WTC11 (cell line): ENCODE results near the gene ITPR1. TPM values are rescaled to one million over a fixed set of nuclear protein-coding genes. Genes with fewer than 3 reads are reported as not detected.

Experiments used
- ATAC-seq: fragments of 200-7000 bp; cut with Tn5 transposase; 2 replicates; pipeline ENCODE4 v1.10.0; 2021; ENCODE audit warnings: mild to moderate bottlenecking, moderate library complexity
- CTCF ChIA-PET: fragments of 300-600 bp; sonication (Branson Sonifier 250); formaldehyde crosslinking; loops from one replicate; lab custom pipeline; 2021; ENCODE audit warnings: antibody characterized with exemption; lab: Charles Lee
- POLR2A ChIA-PET: fragments of 350-600 bp; sonication (Branson Sonifier 250); formaldehyde crosslinking; loops from one replicate; lab custom pipeline; 2021; ENCODE audit warnings: antibody characterized with exemption; lab: Charles Lee
- DNase-seq: peaks from one replicate; pipeline ENCODE4 v3.0.0; 2021; ENCODE audit warnings: low spot score
- H3K27ac Mint-ChIP-seq: 2 replicates; pipeline ENCODE4 v1.8.0; 2021; ENCODE audit warnings: mixed read lengths
- H3K27me3 Mint-ChIP-seq: 2 replicates; pipeline ENCODE4 v1.8.0; 2021; ENCODE audit warnings: low read depth, mild to moderate bottlenecking, moderate library complexity, mixed read lengths
- H3K36me3 Mint-ChIP-seq: 2 replicates; pipeline ENCODE4 v1.8.0; 2021; ENCODE audit warnings: mixed read lengths
- H3K4me1 Mint-ChIP-seq: 2 replicates; pipeline ENCODE4 v1.8.0; 2022; ENCODE audit warnings: mixed read lengths
- H3K4me3 Mint-ChIP-seq: 2 replicates; pipeline ENCODE4 v1.8.0; 2021; ENCODE audit warnings: mild to moderate bottlenecking, moderate library complexity, mixed read lengths
- H3K9me3 Mint-ChIP-seq: 2 replicates; pipeline ENCODE4 v1.8.0; 2021; ENCODE audit warnings: mixed read lengths
- CREM ChIP-seq: sonication (generic); formaldehyde crosslinking; IDR thresholded peaks from 2 replicates; pipeline ENCODE4 v1.8.1; 2022; ENCODE audit warnings: mild to moderate bottlenecking, missing genetic modification reagents, moderate library complexity
- EMX1 ChIP-seq: fragments of 250-450 bp; sonication (Bioruptor Pico); IDR thresholded peaks from 2 replicates; pipeline ENCODE4 v1.8.0; 2021; ENCODE audit warnings: mild to moderate bottlenecking
- ESRRA ChIP-seq: sonication (generic); formaldehyde crosslinking; IDR thresholded peaks from 2 replicates; pipeline ENCODE4 v1.8.1; 2022; ENCODE audit warnings: mild to moderate bottlenecking, missing genetic modification reagents, borderline replicate concordance
- FOXK1 ChIP-seq: sonication (generic); formaldehyde crosslinking; IDR thresholded peaks from 2 replicates; pipeline ENCODE4 v1.8.0; 2022; ENCODE audit warnings: mild to moderate bottlenecking, moderate library complexity, missing genetic modification reagents
- GABPB1 ChIP-seq: sonication (generic); formaldehyde crosslinking; IDR thresholded peaks from 2 replicates; pipeline ENCODE4 v1.8.1; 2023; ENCODE audit warnings: mild to moderate bottlenecking, missing genetic modification reagents
- IRF2 ChIP-seq: sonication (generic); formaldehyde crosslinking; IDR thresholded peaks from 2 replicates; pipeline ENCODE4 v1.8.0; 2022; ENCODE audit warnings: low read depth, missing genetic modification reagents, borderline replicate concordance
- KAT7 ChIP-seq: sonication (generic); formaldehyde crosslinking; IDR thresholded peaks from 2 replicates; pipeline ENCODE4 v1.8.1; 2023; ENCODE audit warnings: missing genetic modification reagents, mild to moderate bottlenecking, borderline replicate concordance
- MYBL2 ChIP-seq: sonication (generic); formaldehyde crosslinking; IDR thresholded peaks from 2 replicates; pipeline ENCODE4 v1.8.1; 2023; ENCODE audit warnings: mild to moderate bottlenecking, moderate library complexity, missing genetic modification reagents
- NR3C1 ChIP-seq: sonication (generic); formaldehyde crosslinking; conservative IDR thresholded peaks from 2 replicates; pipeline ENCODE4 v1.8.1; 2023; ENCODE audit warnings: low read depth, mild to moderate bottlenecking, missing genetic modification reagents
- TEAD1 ChIP-seq: sonication (generic); formaldehyde crosslinking; IDR thresholded peaks from 2 replicates; pipeline ENCODE4 v1.8.0; 2022; ENCODE audit warnings: mild to moderate bottlenecking, missing genetic modification reagents
- TEAD4 ChIP-seq: sonication (generic); formaldehyde crosslinking; IDR thresholded peaks from 2 replicates; pipeline ENCODE4 v1.8.0; 2022; ENCODE audit warnings: mild to moderate bottlenecking, missing genetic modification reagents
- TP53 ChIP-seq: sonication (generic); formaldehyde crosslinking; IDR thresholded peaks from 2 replicates; pipeline ENCODE4 v1.8.1; 2023; ENCODE audit warnings: mild to moderate bottlenecking, missing genetic modification reagents
- ZNF138 ChIP-seq: sonication (generic); formaldehyde crosslinking; conservative IDR thresholded peaks from 2 replicates; pipeline ENCODE4 v1.8.1; 2022; ENCODE audit warnings: mild to moderate bottlenecking, moderate library complexity, missing genetic modification reagents
- ZNF425 ChIP-seq: fragments of 250-450 bp; sonication (Bioruptor Pico); conservative IDR thresholded peaks from 2 replicates; pipeline ENCODE4 v1.9.0; 2021; ENCODE audit warnings: mild to moderate bottlenecking
- total RNA-seq: library from RNA; stranded (reverse); gene quantifications from 3 replicates; pipeline ENCODE4 v1.2.3, GENCODE V29; 2021
- TF ChIP-seq, protein P1 (sequence below): sonication (generic); formaldehyde crosslinking; IDR thresholded peaks from 2 replicates; pipeline ENCODE4 v1.8.0; 2022; ENCODE audit warnings: mild to moderate bottlenecking, missing genetic modification reagents
- TF ChIP-seq, protein P2 (sequence below): sonication (generic); formaldehyde crosslinking; IDR thresholded peaks from 2 replicates; pipeline ENCODE4 v1.8.1; 2022; ENCODE audit warnings: missing genetic modification reagents, borderline replicate concordance
- TF ChIP-seq, protein P3 (sequence below): fragments of 250-450 bp; sonication (Bioruptor Pico); IDR thresholded peaks from 2 replicates; pipeline ENCODE4 v2.1.2; 2022; ENCODE audit warnings: mild to moderate bottlenecking, moderate library complexity
- TF ChIP-seq, protein P4 (sequence below): sonication (generic); formaldehyde crosslinking; IDR thresholded peaks from 2 replicates; pipeline ENCODE4 v1.8.1; 2023; ENCODE audit warnings: mild to moderate bottlenecking, missing genetic modification reagents, moderate library complexity
- TF ChIP-seq, protein P5 (sequence below): fragments of 250-450 bp; sonication (Bioruptor Pico); IDR thresholded peaks from 2 replicates; pipeline ENCODE4 v1.9.0; 2021; ENCODE audit warnings: mild to moderate bottlenecking

ITPR1 gene
- total RNA-seq, 1 experiment from 2014 or later, result 11.8 TPM

- no peak for TF ChIP-seq FOXK1
- TF ChIP-seq TEAD4 (CRISPR knock-in tag), result no peak
- TF ChIP-seq, protein P1, sequence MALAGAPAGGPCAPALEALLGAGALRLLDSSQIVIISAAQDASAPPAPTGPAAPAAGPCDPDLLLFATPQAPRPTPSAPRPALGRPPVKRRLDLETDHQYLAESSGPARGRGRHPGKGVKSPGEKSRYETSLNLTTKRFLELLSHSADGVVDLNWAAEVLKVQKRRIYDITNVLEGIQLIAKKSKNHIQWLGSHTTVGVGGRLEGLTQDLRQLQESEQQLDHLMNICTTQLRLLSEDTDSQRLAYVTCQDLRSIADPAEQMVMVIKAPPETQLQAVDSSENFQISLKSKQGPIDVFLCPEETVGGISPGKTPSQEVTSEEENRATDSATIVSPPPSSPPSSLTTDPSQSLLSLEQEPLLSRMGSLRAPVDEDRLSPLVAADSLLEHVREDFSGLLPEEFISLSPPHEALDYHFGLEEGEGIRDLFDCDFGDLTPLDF, result no peak
- TF ChIP-seq ESRRA (CRISPR knock-in tag), result no peak
- TF ChIP-seq IRF2 (CRISPR knock-in tag), result no peak
- no peak for TF ChIP-seq KAT7 (CRISPR knock-in tag)
- TF ChIP-seq, protein P2, sequence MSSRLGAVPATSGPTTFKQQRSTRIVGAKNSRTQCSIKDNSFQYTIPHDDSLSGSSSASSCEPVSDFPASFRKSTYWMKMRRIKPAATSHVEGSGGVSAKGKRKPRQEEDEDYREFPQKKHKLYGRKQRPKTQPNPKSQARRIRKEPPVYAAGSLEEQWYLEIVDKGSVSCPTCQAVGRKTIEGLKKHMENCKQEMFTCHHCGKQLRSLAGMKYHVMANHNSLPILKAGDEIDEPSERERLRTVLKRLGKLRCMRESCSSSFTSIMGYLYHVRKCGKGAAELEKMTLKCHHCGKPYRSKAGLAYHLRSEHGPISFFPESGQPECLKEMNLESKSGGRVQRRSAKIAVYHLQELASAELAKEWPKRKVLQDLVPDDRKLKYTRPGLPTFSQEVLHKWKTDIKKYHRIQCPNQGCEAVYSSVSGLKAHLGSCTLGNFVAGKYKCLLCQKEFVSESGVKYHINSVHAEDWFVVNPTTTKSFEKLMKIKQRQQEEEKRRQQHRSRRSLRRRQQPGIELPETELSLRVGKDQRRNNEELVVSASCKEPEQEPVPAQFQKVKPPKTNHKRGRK (CRISPR knock-in tag), result no peak
- TF ChIP-seq, protein P3, sequence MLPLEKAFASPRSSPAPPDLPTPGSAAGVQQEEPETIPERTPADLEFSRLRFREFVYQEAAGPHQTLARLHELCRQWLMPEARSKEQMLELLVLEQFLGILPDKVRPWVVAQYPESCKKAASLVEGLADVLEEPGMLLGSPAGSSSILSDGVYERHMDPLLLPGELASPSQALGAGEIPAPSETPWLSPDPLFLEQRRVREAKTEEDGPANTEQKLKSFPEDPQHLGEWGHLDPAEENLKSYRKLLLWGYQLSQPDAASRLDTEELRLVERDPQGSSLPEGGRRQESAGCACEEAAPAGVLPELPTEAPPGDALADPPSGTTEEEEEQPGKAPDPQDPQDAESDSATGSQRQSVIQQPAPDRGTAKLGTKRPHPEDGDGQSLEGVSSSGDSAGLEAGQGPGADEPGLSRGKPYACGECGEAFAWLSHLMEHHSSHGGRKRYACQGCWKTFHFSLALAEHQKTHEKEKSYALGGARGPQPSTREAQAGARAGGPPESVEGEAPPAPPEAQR (CRISPR knock-in tag), result no peak
- no peak for TF ChIP-seq GABPB1
- TF ChIP-seq, protein P4, sequence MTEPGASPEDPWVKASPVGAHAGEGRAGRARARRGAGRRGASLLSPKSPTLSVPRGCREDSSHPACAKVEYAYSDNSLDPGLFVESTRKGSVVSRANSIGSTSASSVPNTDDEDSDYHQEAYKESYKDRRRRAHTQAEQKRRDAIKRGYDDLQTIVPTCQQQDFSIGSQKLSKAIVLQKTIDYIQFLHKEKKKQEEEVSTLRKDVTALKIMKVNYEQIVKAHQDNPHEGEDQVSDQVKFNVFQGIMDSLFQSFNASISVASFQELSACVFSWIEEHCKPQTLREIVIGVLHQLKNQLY (CRISPR knock-in tag), result no peak
- TF ChIP-seq EMX1 (CRISPR knock-in tag), result no peak
- no peak for TF ChIP-seq NR3C1
- TF ChIP-seq CREM (CRISPR knock-in tag), result no peak
- no peak for TF ChIP-seq TEAD1 (CRISPR knock-in tag)
- DNase-seq (no peak), ATAC-seq (no peak)
- Mint-ChIP-seq H3K36me3 (peaks cover 31% of the 10 kb centered on the region), H3K9me3 (peaks cover 23% of the 10 kb centered on the region), H3K4me1 (peaks cover 3% of the 10 kb centered on the region), H3K27ac (no peak overlapping the region), H3K27me3 (no peaks in the 10 kb centered on the region; the same call in 1 of the 2 replicates), H3K4me3 (no peak overlapping the region)
- ChIA-PET CTCF (no interaction called here), POLR2A (no interaction called here)
Observed at GRCh38 chr3:4818164-4818563, 325.0 kb downstream of the ITPR1 start.

DNA sequence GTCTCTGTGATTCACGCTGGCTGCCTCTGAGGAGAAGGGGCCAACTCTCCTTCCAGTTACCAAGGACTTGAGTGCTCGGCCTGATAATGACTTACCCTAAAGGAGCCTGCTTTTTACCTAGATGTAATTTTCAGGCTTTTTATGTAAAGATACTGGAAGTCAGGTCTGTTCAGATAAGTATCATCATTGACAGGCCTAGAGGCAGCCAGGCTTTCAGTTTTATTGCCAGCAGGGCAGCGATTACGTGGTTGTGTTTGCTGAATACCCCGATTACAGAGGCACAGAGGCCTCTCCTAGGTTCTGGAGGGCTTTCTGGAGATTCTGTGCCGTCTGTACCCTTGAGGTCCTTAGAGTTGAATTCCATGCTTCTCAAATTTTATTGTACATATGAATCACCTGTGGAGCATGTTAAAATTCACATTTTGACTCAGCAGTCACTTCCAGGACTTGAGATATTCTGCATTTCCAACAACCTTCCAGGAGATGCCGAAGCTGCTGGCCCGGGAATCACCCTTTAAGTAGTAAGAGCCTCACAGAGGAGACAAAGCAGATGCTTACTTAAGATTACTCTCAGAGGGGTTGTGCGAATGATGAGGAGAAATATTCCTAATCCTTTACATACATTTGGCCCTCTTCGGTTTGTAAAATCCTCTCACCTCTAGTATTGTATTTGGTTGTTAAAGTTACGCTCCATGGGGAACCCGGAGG lies 326.0 kb downstream of the ITPR1 start:
- H3K36me3 Mint-ChIP-seq, result peaks cover 31% of the 10 kb centered on the region
- H3K9me3 Mint-ChIP-seq, result peaks cover 23% of the 10 kb centered on the region
- POLR2A ChIA-PET, result no interaction called here
- no peaks in the 10 kb centered on the region for H3K27me3 Mint-ChIP-seq
- DNase-seq, result no peak
- TF ChIP-seq MYBL2 (CRISPR knock-in tag), result no peak
- TF ChIP-seq ZNF138 (CRISPR knock-in tag), result no peak
- no peak for TF ChIP-seq ZNF425 (CRISPR knock-in tag)
- no peak for TF ChIP-seq TP53 (CRISPR knock-in tag)
- no peak for TF ChIP-seq ESRRA (CRISPR knock-in tag)
- TF ChIP-seq, protein P5, sequence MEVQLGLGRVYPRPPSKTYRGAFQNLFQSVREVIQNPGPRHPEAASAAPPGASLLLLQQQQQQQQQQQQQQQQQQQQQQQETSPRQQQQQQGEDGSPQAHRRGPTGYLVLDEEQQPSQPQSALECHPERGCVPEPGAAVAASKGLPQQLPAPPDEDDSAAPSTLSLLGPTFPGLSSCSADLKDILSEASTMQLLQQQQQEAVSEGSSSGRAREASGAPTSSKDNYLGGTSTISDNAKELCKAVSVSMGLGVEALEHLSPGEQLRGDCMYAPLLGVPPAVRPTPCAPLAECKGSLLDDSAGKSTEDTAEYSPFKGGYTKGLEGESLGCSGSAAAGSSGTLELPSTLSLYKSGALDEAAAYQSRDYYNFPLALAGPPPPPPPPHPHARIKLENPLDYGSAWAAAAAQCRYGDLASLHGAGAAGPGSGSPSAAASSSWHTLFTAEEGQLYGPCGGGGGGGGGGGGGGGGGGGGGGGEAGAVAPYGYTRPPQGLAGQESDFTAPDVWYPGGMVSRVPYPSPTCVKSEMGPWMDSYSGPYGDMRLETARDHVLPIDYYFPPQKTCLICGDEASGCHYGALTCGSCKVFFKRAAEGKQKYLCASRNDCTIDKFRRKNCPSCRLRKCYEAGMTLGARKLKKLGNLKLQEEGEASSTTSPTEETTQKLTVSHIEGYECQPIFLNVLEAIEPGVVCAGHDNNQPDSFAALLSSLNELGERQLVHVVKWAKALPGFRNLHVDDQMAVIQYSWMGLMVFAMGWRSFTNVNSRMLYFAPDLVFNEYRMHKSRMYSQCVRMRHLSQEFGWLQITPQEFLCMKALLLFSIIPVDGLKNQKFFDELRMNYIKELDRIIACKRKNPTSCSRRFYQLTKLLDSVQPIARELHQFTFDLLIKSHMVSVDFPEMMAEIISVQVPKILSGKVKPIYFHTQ (CRISPR knock-in tag), result no peak
- TF ChIP-seq, all 79 proteins: peak for 0
- ATAC-seq, result no peak
- H3K4me3 Mint-ChIP-seq, result no peak overlapping the region
- no peak overlapping the region for H3K27ac Mint-ChIP-seq
- CTCF ChIA-PET, result no interaction called here
- peaks cover 5% of the 10 kb centered on the region for H3K4me1 Mint-ChIP-seq
